HG03066 (cell line): ENCODE results near the gene CFAP92.
"Not testable (repeated sequence)": the region's sequence is repeated elsewhere in the genome, so short reads cannot be mapped to it uniquely, and the experiment has no call there.

Source experiments
- ATAC-seq: cut with Tn5 transposase; IDR thresholded peaks from one replicate; pipeline ENCODE4 v1.9.1; 2021; ENCODE audit warnings: low read depth; ENCODE audit not compliant: unreplicated experiment

CFAP92 gene

GRCh38 chr3:128907706-128908445, 86.0 kb downstream of the CFAP92 start:
- ATAC-seq, result no peak

DNA sequence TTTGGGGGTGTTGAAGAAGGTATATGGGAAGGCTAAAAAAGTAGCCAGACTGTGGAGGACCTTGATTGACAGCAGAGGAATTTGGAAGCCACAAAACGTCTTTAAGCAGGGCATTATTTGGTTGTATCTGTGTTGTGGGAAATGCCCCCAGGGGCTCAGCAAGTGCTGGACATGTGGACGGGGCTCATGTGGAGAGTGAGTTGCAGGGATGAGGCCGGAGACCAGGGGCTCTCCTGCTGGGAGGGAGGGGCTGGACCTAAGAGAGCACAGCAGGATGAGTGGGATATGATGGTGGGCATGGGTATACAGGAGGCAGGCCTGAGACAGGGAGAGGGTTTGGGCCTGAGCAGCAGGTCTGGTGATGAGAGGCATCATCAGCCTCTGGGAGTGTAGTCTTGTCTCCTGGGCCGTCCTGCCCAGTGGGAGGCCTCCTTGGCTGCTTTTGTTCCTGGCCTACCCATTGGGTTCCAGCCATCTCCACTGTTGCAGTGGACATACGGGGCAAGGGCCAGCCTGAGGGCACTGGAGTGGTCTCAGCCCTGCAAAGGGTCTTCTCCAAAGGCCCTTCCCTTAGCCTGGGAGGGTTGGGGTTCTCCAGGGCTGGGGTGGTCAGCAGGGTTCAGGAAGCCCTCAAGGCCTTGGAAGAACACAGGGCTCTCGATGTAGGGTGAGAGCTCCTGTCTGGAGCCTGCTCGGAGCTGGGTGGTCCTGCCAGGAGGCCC, 86.9 kb downstream of the CFAP92 start:
- ATAC-seq, result no peak

DNA sequence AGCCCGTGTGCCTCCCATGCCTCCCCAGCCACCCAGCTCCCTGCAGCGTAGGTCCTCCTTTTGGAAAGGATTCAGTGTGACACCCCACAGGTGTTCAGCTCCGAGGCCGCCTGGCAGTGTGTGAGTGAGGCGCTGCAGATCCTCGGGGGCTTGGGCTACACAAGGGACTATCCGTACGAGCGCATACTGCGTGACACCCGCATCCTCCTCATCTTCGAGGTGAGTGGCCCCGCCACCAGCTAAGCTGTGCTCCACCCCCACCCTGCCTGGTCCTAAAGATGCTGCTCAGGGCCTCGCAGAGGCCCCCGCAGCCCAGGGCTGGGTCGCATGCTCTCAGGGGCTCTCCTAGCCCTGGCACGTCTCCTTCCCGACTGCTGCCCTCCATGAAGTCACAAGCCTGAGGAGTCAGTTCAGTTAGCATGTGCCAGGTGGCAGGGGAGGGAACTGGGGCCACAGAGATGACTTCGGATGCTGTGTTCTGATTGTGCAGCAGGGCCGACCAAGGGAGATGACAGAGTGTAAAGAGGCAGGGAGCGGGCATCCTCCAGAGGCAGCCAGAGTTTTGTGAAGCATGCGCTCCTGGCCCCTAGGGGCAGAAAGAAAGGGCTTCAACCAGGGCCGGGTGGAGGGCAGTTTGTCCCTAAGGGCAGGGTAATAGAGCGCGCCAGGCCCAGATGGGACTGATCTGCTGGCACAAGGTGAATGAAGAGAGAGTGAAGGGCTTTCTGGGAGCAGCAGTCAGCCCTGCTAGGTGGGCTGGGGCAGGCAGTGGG, 87.7 kb downstream of the CFAP92 start:
- no peak for ATAC-seq

DNA sequence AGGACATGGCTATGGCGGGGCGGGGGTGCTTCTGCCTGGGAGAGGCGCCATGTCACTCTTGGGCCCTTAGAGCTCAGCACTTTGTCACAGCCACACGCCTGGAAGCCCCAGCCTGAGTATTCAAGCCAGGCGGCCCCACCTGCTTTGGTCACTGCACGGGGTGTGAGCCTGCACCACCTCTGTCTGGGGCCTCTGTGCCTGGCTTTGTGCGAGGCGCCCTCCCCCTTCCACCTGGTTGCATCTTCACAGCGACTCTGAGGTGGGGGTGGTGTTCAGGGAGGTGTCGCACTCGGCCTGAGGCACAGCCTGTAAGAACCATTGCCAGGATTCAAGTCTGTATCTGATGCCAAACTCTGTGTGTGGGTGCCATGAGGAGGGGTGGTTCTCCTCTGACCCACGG, 90.4 kb downstream of the CFAP92 start:
- no peak for ATAC-seq

DNA sequence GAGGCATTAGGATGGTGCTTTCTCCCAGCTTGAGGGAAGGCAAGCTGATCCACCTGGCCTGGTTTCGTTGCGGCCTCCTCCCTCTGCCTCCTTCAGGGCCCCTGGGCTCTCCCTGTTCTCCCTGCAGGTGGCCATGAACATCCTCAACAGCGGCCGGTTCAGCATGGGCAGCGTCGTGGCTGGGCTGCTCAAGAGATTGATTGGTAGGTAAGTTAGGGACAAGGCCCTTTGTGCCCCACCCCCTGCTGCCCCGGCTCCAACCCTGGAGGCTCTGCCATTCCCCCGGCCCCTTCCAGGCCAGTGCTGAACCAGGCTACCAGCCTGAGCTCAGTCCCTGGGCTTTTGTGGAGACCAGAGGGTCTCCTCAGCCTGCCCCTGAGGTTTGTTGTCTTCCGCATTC, 91.5 kb downstream of the CFAP92 start:
- ATAC-seq, result no peak

DNA sequence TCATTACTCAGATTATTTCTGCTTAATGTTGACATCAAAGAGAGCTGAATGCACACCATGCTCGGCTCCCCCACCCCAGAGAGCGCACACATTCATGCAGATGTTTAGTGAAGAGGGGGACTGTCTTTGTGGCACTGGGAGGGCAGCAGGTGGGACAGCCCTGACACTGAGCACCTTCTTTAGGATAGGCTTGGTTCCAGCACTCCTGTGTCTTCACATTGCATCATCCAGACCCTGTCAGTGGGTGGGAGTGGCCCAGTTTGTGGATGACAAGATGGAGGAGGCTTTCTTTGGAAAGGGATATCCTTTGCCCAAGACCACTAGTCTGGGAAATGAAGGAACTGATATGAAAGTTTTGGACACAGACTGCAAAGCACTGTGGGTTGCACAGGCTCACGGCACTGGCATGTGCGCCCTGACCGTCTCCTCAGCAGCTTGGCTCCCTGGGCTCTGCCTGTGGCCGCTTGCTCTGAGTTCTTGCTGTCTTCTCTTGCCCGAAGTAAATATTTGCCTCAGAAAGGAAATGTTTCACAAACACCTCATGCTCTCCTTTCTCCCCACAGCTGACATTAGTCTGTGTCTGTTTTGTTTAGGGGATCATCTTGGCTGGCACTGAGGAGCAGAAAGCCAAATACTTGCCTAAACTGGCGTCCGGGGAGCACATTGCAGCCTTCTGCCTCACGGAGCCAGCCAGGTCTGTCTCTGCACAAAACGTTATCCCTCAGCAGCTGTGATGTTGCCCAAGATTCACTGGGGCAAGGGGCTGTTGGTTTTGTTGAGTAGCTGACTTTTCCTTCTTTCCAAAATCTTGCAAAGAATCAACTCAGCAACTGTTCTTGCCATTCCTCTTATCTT, 97.8 kb downstream of the CFAP92 start:
- ATAC-seq, result no peak

GRCh38 chr3:128889139-128889894, 104.6 kb downstream of the CFAP92 start:
- no peak for ATAC-seq

DNA sequence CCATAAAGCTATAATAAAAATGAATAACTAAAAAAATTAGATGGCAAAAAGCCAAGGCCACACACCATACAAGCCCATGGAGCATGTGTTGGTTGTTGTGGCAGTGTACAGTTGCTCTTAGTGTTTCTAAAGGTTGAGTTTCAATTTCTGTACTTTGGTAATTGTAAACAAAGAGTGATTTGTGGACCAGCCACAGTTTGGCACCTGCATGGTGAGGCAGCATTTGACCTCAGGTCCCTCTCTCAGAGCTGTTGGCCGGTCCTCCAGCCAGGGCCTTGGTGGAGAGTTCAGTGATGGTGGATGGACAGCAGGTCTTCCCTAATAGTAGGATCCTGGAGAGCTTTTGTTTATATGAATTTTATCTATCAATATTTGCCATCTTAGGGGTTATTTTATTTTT, 108.9 kb downstream of the CFAP92 start:
- ATAC-seq, result no peak

GRCh38 chr3:128882719-128883118, 111.2 kb downstream of the CFAP92 start:
- no peak for ATAC-seq

DNA sequence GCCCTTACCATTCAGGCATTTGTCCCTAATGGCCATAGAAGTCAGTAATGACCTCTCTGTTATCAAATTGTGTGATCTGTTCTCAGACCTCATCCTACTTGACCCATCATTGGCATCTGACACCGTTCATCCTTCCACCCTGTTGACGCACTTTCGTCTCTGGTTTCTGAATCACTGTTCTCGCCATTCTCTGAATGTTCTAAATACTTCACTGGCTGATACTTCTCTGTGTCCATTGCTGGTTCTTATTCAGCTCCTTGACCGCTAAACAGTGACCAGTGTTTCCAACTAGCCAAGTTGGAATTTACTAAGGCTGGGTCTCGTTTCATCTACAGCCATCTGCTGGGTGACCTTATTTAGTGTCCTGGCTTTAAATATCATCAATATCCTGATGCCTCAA, 112.3 kb downstream of the CFAP92 start:
- no peak for ATAC-seq

DNA sequence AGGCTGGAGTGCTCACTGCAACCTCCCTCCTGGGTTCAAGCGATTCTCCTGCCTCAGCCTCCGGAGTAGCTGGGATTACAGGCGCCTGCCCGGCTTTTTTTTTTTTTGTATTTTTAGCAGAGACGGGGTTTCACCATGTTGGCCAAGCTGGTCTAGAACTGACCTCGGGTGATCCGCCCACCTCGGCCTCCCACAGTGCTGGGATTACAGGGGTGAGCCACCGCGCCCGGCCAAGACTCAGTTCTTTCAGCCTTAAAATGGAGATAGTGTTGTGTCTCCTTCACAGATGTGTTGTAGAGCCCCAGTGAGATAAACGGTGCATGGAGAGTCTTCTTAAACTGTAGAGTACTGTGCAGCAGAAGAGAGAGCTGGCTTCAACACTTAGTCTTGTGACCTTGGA, 113.4 kb downstream of the CFAP92 start:
- ATAC-seq, result not testable (repeated sequence)

DNA sequence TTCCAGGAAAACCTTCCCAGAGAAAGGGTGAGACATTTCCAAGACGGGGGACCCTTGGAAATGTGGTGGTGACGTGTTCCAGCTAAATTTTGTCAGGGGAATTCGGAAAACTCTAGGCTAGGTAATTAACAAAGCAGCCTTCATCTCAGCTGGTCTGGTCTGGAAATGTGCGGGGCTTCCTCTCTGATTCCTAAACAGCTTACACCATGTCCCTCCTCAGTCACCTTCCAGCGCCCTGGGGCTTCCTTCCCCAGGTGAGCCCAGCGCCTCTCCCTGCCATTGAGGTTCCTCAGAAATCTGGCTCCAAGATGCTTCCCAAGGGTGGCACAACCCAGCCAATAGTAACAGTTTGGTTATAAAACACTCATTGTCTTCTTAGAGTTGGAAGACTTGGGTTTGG, 113.9 kb downstream of the CFAP92 start:
- ATAC-seq, result no peak

DNA sequence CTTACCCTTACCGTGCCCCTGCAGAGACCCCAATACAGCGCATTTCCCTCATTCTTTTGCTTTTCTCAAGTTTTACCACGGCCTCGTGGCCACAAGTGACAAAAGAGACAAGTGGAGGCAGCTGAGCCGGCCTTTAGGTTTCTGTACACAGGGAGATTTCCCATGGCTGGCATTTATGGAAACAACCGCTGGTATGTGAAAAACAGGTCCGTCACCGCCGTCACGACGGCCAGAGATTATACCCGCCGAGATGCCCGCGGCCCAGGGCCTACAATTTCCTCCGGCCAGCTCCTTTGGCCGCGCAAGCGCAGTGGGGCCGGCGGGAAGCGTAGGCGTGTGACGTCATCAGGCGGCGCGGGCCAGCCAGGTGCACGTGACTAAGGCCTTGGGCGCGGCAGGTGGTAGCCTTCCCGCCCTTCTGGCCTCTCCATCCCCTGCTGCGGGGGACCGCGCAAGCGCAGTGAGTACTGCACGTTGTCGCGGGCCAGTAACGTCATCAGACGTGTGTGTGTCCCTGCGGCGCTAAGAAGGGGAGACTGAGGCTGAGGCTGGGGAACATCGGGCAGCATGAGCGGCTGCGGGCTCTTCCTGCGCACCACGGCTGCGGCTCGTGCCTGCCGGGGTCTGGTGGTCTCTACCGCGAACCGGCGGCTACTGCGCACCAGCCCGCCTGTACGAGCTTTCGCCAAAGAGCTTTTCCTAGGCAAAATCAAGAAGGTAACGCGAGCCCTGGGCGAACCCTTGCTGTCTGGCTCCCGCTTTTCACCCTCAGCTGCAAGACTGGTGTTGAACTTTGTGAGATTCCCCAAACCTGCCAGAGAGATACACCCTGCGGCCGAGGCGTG, 114.5 kb downstream of the CFAP92 start, which contains the start of gene ACAD9:
ACAD9 (plus strand) TSS at position 496 of the 845 bp plus-strand sequence; CDS start at position 568, 72 bp downstream.
- ATAC-seq, result peak; percentile 87

DNA sequence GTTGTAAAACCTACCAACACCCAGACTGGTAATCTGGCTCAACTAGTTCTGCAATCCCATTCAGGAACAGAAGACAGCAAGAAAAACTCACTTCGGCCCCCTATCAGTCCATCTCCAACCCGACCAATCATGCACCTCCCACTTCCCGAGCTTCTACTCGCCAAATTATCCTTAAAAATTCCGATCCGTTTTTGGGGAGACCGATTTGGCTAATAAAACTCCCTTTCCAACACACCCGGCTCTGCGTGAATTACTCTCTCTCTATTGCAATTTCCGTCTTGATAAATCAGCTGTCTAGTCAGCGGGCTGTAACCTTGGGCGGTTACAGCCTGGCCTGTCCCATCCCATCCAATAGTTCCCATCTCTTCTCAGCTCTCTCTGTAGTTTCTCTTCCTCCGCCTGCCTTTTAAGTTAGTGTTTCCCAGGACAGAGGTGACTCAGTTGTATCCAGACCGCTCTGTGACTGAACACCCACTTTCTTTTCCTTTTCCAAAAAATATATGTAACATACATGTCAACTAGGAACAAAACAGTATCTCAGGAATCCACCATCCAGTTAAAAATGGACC, 115.2 kb downstream of the CFAP92 start:
- no peak for ATAC-seq

DNA sequence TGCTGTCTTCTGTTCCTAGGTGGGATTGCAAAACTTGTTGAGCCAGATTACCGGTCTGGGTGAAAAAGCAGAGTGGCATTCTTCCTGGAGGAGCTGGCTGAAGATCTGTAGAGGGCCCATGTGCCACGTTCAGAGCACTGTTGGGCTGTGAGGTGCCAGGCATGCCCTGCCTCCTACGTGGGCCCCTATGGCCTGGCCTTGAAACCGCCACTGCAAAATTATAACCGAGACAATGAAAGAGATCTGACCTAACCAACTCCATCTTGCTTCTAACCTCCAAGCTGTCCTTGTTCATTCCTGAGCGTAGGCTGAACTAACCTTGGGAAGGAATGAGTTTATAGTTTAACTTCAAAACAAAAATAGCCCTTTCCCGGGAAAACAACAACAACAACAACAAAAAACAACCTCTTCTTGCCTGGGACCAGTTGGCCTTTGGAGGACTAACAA, 115.8 kb downstream of the CFAP92 start:
- ATAC-seq, result no peak

DNA sequence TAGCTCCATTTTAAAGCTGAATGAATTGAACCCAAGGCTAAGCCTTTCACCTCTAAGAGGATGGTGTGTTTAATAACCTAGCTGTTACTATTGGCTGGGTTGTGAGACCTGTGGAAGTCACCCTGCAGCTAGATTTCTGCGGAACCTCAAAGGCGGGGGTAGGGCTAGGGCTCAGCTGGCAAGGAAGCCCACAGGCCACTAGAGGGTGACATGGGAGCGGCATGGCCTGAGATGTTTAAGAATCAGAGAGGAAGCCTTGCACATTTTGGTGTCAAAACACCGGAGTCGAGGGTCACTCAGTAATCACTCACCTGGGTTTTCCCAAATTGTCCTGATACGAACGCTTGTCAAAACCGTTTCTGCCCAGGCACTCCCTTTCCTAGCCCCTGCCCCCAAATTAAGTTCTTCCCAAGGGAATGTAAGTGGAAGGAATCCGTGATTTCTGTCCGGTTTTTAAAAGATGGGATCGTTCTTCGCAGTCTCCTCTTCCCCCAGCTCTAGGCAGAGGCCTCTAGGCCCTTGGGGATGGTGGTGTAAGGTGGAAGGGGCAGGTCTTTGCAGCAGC, 118.2 kb downstream of the CFAP92 start:
- no peak for ATAC-seq

- ATAC-seq, result no peak
Measured at GRCh38 chr3:128874481-128875180, 119.2 kb downstream of the CFAP92 start.
